ENCODE data around the gene MACO1. TPM values are rescaled to one million over a fixed set of nuclear protein-coding genes. Genes with fewer than 3 reads are reported as not detected.
A peak's percentile ranks its signal among the peaks of the same experiment; 100 is the strongest.
"Not testable (repeated sequence)": the region's sequence is repeated elsewhere in the genome, so short reads cannot be mapped to it uniquely, and the experiment has no call there.

MACO1 gene
- total RNA-seq, 1 experiment from 2014 or later, result 17.4 TPM

- intact Hi-C loops (cut with micrococcal nuclease), result loop anchor here (5.0 kb wide), 1 partner anchor 294 kb away; no protein-coding TSS in a partner anchor
- Mint-ChIP-seq H3K4me3 (ENCODE audit: unreplicated experiment) (no peak overlapping the region), H3K27ac (ENCODE audit: low read depth, unreplicated experiment) (peak overlapping the region; percentile 31), H3K27me3 (ENCODE audit: insufficient read depth, unreplicated experiment) (no peaks in the 10 kb centered on the region), H3K9me3 (ENCODE audit: unreplicated experiment) (no peaks in the 10 kb centered on the region), H3K36me3 (ENCODE audit: insufficient read depth, unreplicated experiment) (peaks cover 11% of the 10 kb centered on the region), H3K4me1 (ENCODE audit: insufficient read depth, unreplicated experiment) (no peaks in the 10 kb centered on the region)
- peak; percentile 44 for DNase-seq (ENCODE audit: unreplicated experiment)
- no TSS peak for BruUV-seq (replicated peaks)
- TF ChIP-seq CTCF (IDR thresholded peaks at IDR 0.05; ENCODE audit: unreplicated experiment), result peak; percentile 48
- ChIA-PET CTCF (interaction anchor here (0.7 to 1.3 kb wide), 8 partner anchors 12 to 296 kb away, joined by 3 to 5 read pairs (median 4); no protein-coding TSS in a partner anchor), POLR2A (interaction anchor here (0.8 kb wide), 1 partner anchor 288 kb away, joined by 3 read pairs; no protein-coding TSS in a partner anchor)
Observed at GRCh38 chr1:25503551-25504426, 73.1 kb downstream of the MACO1 start.

GRCh38 chr1:25504706-25505595, 74.3 kb downstream of the MACO1 start:
- TF ChIP-seq CTCF (IDR thresholded peaks at IDR 0.05; ENCODE audit: unreplicated experiment), result no peak
- Mint-ChIP-seq H3K27ac (ENCODE audit: low read depth, unreplicated experiment) (no peak overlapping the region), H3K27me3 (ENCODE audit: insufficient read depth, unreplicated experiment) (no peaks in the 10 kb centered on the region), H3K9me3 (ENCODE audit: unreplicated experiment) (no peaks in the 10 kb centered on the region), H3K36me3 (ENCODE audit: insufficient read depth, unreplicated experiment) (peaks cover 11% of the 10 kb centered on the region), H3K4me3 (ENCODE audit: unreplicated experiment) (no peak overlapping the region), H3K4me1 (ENCODE audit: insufficient read depth, unreplicated experiment) (no peaks in the 10 kb centered on the region)
- ChIA-PET POLR2A (no interaction called here), CTCF (interaction anchor here (0.6 to 1.7 kb wide), 8 partner anchors 13 to 306 kb away, joined by 3 to 5 read pairs (median 4); no protein-coding TSS in a partner anchor)
- no peak for DNase-seq (ENCODE audit: unreplicated experiment)
- BruUV-seq (replicated peaks), result no TSS peak
- intact Hi-C loops (cut with micrococcal nuclease), result loop anchor here (5.0 kb wide), 1 partner anchor 292 kb away; no protein-coding TSS in a partner anchor

- intact Hi-C loops (cut with micrococcal nuclease), result no loop called here
- ChIA-PET CTCF (interaction anchor here (0.6 to 1.7 kb wide), 3 partner anchors 16 to 305 kb away, joined by 3 to 5 read pairs (median 3); no protein-coding TSS in a partner anchor), POLR2A (no interaction called here)
- H3K9me3 Mint-ChIP-seq (ENCODE audit: unreplicated experiment), result no peaks in the 10 kb centered on the region
- peaks cover 2% of the 10 kb centered on the region for H3K36me3 Mint-ChIP-seq (ENCODE audit: insufficient read depth, unreplicated experiment)
- BruUV-seq (replicated peaks), result no TSS peak
- H3K27ac Mint-ChIP-seq (ENCODE audit: low read depth, unreplicated experiment), result no peak overlapping the region
- no peak for TF ChIP-seq CTCF (IDR thresholded peaks at IDR 0.05; ENCODE audit: unreplicated experiment)
- DNase-seq (ENCODE audit: unreplicated experiment), result no peak
- no peak overlapping the region for H3K4me3 Mint-ChIP-seq (ENCODE audit: unreplicated experiment)
- no peaks in the 10 kb centered on the region for H3K27me3 Mint-ChIP-seq (ENCODE audit: insufficient read depth, unreplicated experiment)
- H3K4me1 Mint-ChIP-seq (ENCODE audit: insufficient read depth, unreplicated experiment), result no peaks in the 10 kb centered on the region
Observed at GRCh38 chr1:25505656-25506385, 75.1 kb downstream of the MACO1 start.

- H3K4me1 Mint-ChIP-seq (ENCODE audit: insufficient read depth, unreplicated experiment); H3K9me3 Mint-ChIP-seq (ENCODE audit: unreplicated experiment); DNase-seq (ENCODE audit: unreplicated experiment); BruUV-seq (replicated peaks); H3K36me3 Mint-ChIP-seq (ENCODE audit: insufficient read depth, unreplicated experiment); H3K27ac Mint-ChIP-seq (ENCODE audit: low read depth, unreplicated experiment); intact Hi-C loops (cut with micrococcal nuclease); POLR2A ChIA-PET; H3K27me3 Mint-ChIP-seq (ENCODE audit: insufficient read depth, unreplicated experiment); H3K4me3 Mint-ChIP-seq (ENCODE audit: unreplicated experiment): not testable (repeated sequence)
- CTCF ChIA-PET, result interaction anchor here (0.7 to 1.7 kb wide), 2 partner anchors 15 to 20 kb away, joined by 3 to 5 read pairs; no protein-coding TSS in a partner anchor
Observed at GRCh38 chr1:25506566-25507463, 76.1 kb downstream of the MACO1 start.
